Measurements from ENCODE around the gene HOMER2.

DNA sequence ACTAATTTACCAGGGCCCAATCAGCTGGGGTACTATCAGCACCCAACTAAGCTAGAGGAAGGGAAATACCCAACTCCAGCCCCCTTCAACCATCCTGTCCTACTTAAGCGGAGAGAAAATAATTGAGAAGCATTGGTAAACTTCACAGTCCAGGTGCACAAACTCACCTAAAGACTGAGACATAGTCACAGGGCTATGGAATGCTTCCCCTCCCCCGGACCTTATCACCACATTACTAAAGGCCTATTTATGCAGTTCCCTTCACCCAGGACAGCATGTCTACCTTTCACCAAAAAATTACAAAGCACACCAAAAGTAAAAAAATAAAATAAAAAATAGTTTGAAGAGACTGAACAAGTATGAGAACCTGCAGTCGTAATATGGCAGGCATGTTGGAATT, 47.9 kb downstream of the HOMER2 start:
- TF ChIP-seq, protein P1, sequence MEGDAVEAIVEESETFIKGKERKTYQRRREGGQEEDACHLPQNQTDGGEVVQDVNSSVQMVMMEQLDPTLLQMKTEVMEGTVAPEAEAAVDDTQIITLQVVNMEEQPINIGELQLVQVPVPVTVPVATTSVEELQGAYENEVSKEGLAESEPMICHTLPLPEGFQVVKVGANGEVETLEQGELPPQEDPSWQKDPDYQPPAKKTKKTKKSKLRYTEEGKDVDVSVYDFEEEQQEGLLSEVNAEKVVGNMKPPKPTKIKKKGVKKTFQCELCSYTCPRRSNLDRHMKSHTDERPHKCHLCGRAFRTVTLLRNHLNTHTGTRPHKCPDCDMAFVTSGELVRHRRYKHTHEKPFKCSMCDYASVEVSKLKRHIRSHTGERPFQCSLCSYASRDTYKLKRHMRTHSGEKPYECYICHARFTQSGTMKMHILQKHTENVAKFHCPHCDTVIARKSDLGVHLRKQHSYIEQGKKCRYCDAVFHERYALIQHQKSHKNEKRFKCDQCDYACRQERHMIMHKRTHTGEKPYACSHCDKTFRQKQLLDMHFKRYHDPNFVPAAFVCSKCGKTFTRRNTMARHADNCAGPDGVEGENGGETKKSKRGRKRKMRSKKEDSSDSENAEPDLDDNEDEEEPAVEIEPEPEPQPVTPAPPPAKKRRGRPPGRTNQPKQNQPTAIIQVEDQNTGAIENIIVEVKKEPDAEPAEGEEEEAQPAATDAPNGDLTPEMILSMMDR (IDR thresholded peaks at IDR 0.05; ENCODE audit: insufficient read depth, low read length), result no peak
- TF ChIP-seq GABPA (IDR thresholded peaks at IDR 0.05; ENCODE audit: low read depth), result no peak
- TF ChIP-seq, protein P2, sequence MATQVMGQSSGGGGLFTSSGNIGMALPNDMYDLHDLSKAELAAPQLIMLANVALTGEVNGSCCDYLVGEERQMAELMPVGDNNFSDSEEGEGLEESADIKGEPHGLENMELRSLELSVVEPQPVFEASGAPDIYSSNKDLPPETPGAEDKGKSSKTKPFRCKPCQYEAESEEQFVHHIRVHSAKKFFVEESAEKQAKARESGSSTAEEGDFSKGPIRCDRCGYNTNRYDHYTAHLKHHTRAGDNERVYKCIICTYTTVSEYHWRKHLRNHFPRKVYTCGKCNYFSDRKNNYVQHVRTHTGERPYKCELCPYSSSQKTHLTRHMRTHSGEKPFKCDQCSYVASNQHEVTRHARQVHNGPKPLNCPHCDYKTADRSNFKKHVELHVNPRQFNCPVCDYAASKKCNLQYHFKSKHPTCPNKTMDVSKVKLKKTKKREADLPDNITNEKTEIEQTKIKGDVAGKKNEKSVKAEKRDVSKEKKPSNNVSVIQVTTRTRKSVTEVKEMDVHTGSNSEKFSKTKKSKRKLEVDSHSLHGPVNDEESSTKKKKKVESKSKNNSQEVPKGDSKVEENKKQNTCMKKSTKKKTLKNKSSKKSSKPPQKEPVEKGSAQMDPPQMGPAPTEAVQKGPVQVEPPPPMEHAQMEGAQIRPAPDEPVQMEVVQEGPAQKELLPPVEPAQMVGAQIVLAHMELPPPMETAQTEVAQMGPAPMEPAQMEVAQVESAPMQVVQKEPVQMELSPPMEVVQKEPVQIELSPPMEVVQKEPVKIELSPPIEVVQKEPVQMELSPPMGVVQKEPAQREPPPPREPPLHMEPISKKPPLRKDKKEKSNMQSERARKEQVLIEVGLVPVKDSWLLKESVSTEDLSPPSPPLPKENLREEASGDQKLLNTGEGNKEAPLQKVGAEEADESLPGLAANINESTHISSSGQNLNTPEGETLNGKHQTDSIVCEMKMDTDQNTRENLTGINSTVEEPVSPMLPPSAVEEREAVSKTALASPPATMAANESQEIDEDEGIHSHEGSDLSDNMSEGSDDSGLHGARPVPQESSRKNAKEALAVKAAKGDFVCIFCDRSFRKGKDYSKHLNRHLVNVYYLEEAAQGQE (IDR thresholded peaks at IDR 0.05; ENCODE audit: insufficient replicate concordance, low read depth), result no peak
- TF ChIP-seq POLR2AphosphoS5 (IDR thresholded peaks at IDR 0.05; ENCODE audit: low read depth), result no peak
- TF ChIP-seq SPI1 (IDR thresholded peaks at IDR 0.05; ENCODE audit: borderline replicate concordance, low read depth), result no peak

All from HL-60 (cell line).